GM18517 (cell line): ENCODE results near the gene ANKS1B.
A peak's percentile ranks its signal among the peaks of the same experiment; 100 is the strongest.

Experiments
- ATAC-seq: cut with Tn5 transposase; IDR thresholded peaks from one replicate; pipeline ENCODE4 v1.9.1; 2021; ENCODE audit warnings: mild to moderate bottlenecking, moderate library complexity; ENCODE audit not compliant: unreplicated experiment

Gene ANKS1B

DNA sequence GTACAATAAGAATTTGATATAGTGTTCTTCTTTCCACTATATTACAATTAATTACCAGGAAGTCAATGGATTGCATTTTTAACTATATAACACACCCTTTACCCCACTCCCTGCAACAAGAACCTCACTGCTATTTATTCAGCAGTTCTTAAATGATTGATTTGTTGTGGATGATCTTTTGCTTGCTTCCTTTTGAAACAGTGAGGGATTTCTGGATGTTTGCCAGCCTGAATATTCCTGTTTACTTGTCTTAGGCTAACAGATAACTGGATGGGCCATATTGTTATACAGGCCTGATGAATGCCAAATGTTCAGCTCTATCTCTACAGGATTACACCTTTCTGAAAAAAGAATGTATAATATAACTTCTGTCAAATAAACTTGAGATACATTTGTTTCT is 842.1 kb downstream of the ANKS1B start:
- ATAC-seq, result no peak

- no peak for ATAC-seq
These were observed 844.6 kb downstream of the ANKS1B start for GRCh38 chr12:99140017-99140720.

DNA sequence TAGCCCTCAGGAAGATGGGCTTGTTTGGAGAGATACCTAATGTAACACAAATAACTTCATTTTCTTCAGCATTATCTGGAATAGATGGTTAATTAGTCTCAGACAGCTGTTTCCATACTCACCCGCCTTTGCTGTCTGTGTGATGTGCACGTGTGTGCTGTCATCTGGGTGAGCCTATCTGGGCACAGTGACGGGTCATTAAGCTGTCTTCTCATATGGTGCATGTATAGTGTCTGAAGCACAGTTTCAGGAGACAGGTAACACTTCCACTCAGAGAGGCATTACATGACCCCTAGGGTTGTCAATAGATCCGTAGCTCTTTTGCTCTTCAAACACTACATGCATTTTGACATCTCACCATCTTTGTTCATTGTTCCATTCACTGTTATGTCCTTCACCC is 846.3 kb downstream of the ANKS1B start:
- ATAC-seq, result no peak

DNA sequence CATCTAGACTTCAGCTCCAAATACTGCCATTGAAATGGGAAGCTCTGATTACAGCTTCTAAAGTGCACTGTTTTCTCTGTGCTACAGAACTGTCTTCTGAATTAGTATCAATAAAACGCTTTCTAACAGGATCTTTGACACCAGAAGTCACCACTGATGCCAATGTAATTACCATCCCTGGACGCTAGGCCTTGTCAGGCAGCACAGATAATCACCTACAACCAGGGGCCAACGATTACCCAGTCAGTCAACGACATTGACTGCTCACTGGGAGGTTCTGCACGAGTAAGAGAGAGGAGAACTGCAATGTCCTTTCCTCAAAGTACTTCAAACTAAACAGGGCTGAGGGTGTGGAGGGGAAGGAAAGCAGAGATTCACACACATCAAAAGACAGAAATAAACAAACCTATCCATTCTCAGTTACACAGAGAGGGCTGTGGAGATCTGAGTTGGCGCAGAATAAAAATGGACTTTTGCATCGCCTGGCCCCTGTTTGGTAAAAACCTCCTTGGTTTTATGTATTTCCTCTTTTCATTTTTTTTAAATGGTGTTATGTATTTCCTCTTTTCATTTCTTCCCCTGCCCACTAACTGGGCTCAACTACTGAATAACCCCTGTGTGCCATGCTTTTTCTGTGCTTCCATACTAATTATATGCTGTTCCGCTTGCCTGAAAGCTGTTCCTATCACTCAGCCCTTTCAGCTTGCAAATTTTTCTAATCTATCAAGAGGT is 847.4 kb downstream of the ANKS1B start:
- no peak for ATAC-seq

DNA sequence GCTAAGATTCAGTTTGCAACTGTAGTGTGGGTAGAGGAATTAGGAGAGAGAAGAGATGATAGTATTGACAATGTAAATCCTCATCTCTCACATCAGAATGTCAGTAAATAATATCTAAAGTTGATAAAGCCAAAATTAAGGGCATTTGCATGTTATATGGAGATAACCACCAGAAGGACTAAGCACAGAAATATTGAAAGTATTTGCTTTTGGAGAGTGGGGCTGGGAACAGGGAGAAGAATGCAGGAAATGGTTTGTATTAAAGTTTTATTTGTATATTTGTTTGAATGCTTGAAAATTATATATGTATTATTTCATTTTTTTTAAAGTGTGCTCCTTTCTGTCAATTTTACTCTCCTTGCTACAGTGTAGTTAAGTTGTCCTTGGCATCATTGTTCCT is 848.2 kb downstream of the ANKS1B start:
- no peak for ATAC-seq

- no peak for ATAC-seq
These were observed 849.4 kb downstream of the ANKS1B start for GRCh38 chr12:99135376-99135775.

- no peak for ATAC-seq
These were observed 851.3 kb downstream of the ANKS1B start for GRCh38 chr12:99133401-99133800.

DNA sequence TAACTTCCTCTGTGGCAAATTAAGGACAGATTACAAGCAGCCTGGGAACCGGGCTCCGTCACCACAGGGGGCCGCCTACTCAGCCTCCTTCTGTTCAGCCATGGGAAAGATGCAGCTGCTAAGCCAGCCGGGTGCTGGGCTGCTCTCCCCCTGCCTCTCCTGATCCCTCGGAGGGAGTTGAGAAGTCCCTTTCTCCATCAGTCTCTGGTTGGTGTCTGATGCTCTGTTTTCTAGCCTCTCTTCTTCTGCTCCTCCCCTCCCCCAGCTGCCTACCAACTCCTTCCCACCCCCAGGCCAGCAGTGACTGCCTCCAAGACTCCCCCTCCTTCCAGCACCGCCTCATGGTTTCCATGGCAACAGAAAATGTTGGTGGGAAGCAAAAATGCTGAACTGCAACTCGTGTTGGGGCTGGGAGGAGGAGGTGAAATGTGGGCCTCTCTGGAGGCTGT is 853.0 kb downstream of the ANKS1B start:
- ATAC-seq, result peak; percentile 20

- ATAC-seq, result peak; percentile 99
These were observed 853.8 kb downstream of the ANKS1B start for GRCh38 chr12:99130808-99131553.

DNA sequence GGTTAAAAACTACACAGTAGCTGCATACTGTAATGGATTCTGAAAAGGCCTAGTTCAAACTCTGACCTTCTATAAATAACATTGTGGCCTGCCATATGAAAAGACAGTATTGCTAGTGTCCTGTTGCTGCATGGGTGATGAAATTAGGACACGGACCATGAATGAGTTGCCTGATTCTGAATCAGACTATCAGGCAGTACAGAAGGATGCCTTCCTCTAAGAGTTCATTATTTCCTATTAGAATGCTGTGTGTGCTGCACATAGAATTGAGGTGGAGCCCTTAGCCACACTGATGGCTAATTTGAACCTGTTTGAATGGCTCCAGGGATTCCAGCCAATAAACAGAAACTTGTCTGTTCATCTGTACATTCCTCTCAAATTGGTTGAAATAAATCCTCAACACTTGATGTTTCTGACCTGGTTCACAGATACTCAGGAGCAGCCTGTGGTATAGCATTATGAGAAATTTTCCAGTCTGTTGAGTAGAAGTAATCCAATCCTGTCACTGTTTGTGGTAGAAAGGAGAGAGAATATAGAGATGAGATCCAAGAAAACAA is 856.4 kb downstream of the ANKS1B start:
- ATAC-seq, result no peak

- ATAC-seq, result no peak
These were observed 861.8 kb downstream of the ANKS1B start for GRCh38 chr12:99122959-99123358.

DNA sequence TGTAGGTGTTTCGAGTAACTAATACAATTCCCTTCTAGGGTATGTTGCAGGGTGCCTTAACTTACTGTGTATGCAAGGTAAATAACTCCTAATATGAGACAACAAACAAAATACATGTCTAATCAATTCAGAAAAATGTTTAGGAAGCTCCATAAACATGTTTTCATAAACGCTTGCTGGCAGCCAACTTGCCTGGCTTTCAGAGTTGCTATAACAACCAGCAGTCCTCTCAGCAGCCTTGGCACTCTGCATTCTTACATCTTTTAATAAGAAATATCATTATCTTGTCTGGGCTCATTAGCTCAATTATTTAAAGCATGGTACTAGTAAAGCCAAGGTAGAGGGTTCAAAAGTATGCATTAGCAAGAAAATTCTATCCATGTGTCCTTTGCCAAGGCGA is 862.2 kb downstream of the ANKS1B start:
- ATAC-seq, result no peak

DNA sequence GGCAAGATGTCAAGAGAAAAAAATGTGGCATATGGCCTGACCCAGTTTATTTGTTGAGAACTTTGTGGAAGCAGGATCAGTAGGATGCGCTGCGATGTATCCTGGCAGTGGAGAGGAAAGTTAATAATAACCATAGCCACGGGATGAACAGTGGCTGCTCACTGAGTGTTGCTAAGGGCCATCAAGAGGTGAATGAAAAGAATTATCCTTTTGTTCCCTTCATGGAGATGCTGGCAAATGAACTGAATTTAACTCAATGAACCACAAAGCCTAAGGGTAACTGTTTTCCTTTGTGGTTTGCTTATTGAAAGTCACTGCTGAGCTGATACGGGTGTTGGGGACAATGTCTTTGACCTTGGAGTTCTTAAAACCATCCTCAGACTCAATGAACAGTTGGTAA is 863.2 kb downstream of the ANKS1B start:
- no peak for ATAC-seq

GRCh38 chr12:99119943-99120342 is 864.8 kb downstream of the ANKS1B start:
- no peak for ATAC-seq

DNA sequence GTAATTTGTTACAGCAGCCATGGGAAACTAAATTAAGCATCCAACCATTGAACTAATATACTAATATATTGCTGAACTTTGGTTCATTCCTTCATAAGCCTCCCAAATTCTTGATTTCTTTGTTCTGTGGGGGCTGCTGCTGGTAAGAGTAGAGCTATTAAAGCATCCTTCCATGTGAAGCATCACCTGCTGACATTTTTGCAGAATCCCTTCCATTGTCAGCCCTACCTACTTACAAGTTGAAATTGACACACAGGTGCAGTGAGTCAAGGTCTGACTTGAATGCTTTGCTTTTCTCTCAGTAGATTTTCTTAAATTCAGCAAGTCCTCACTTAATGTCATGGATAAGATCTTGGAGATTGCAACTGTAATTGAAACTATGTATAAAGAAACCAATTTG is 865.3 kb downstream of the ANKS1B start:
- ATAC-seq, result no peak

GRCh38 chr12:99111600-99111999 is 873.1 kb downstream of the ANKS1B start:
- no peak for ATAC-seq

- ATAC-seq, result no peak
These were observed 873.9 kb downstream of the ANKS1B start for GRCh38 chr12:99110868-99111267.

DNA sequence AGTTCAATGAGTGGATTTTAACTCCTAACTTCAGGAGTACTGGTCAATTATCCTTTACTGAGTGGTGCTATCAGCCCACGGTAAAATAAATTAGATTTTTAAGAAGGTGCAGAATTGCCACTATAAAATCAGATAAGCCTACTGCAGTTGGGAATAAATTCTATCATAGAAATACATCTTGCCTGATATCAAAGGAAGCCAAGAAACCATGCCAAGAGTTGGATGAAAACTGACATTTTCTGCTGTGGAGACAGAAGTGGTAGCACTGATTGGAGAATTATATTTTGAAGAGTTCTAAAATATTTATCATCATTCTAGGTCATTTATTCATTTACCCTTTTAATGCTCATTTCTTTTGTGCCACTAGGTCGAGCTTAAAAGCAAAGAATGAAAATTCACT is 874.5 kb downstream of the ANKS1B start:
- no peak for ATAC-seq

DNA sequence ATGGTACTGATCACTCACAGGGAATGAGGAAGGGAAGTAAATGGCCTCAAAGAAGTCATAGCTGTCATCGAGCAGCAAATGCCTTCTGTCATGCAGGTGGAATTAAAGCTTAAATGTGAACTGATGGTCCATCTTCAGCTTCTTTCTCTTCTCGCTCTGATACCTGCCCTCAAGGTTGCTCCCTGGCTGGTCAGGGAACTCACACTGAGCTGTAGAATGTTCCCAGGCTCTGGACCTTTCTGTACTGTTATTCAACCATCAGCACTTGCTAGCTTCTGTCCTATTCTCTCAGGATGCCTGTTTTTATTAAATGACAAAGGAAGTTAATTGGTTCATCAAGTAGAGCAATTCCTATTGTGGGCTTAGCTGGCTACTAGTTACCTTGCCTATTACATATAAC is 875.8 kb downstream of the ANKS1B start:
- ATAC-seq, result no peak

DNA sequence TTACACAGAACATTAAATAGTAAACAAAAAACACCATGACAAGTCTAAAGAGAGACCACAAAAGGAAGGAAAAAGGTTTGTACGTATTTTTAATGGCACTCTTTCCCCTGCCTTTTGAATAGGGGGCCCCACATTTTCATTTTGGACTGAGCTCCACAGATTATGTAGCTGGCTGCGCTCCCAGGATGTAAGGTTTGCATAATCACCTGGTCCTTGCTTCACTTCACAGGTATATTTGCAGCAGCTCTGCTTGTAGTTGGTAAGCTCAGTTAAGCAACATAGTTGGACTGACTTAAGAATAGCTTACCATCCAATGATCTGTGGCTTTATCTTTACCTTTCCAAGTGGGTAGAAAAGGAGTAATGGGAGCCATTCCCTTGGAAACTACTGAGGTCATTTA is 885.0 kb downstream of the ANKS1B start:
- no peak for ATAC-seq

DNA sequence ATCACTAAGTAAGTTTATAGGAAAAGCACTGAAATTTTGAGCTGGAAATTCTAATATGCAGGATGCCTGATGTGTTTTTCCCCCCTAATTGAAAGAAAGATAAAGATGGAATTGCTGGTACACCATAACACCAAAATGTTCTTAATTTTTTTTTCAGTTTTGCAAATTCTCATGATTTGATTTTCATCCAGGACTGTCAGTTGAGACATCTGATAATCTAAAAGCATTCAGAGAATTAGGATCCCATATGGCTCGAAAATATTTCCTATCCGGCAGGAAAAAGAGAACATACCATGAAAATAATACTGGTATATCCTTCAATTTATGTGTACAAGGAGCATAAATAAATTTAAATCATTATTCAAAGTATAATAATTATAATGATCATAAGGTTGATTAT is 887.6 kb downstream of the ANKS1B start:
- no peak for ATAC-seq

DNA sequence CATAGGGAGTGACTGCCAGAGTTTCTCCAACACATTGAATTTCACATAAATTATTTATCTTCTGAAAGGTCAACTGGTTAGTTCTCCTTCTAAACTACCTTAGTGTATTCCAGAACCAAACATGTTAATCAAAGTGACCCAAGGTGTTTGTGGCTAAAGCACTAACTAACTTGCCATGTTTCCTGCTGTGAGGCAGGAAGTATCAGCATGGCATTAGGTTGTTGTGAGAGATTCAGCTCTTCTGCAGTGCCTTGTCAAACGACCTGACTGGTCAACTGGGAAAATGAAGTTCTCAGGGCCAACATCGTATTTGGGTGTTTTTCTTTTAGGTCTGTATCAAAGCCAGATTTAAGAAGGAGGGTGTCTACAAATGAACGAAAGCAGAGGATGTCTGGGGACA is 891.6 kb downstream of the ANKS1B start:
- no peak for ATAC-seq
